GM13976 (cell line): ENCODE results near the gene ECI1.

Experiments
- DNase-seq: peaks from one replicate; pipeline ENCODE4 v3.0.0; 2012; ENCODE audit warnings: low spot score
- in situ Hi-C: fragments of 300-500 bp; cut with MboI; formaldehyde crosslinking; loops from one replicate; pipeline ENCODE4 v1.12.0; 2022; ENCODE audit warnings: low sequenced_read_pairs, mixed read lengths, inconsistent platforms; ENCODE audit not compliant: unreplicated experiment
- TF ChIP-seq, protein P1 (sequence below): IDR thresholded peaks from 2 replicates; pipeline ENCODE4 v1.5.1; 2012; ENCODE audit warnings: borderline replicate concordance, mild to moderate bottlenecking; ENCODE audit not compliant: insufficient read depth; ENCODE audit errors: extremely low read depth, missing control alignments, control extremely low read depth

Gene ECI1

DNA sequence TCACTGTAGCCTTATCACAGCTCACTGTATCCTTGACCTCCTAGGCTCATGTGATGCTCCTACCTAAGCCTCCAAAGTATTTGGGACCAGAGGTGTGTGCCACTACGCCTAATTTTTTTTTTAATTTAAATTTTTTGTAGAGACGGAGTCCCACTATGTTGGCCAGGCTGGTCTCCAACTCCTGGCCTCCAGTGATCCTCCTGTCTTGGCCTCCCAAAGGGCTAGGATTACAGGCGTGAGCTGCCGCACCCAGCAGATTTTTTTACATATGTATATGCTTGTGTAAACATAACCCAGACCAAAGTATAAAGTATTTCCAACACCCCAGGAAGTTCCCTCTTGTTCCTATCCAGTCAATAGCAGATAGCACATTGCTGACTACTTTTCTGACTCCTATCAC is 35.1 kb downstream of the ECI1 start:
- TF ChIP-seq, protein P1, sequence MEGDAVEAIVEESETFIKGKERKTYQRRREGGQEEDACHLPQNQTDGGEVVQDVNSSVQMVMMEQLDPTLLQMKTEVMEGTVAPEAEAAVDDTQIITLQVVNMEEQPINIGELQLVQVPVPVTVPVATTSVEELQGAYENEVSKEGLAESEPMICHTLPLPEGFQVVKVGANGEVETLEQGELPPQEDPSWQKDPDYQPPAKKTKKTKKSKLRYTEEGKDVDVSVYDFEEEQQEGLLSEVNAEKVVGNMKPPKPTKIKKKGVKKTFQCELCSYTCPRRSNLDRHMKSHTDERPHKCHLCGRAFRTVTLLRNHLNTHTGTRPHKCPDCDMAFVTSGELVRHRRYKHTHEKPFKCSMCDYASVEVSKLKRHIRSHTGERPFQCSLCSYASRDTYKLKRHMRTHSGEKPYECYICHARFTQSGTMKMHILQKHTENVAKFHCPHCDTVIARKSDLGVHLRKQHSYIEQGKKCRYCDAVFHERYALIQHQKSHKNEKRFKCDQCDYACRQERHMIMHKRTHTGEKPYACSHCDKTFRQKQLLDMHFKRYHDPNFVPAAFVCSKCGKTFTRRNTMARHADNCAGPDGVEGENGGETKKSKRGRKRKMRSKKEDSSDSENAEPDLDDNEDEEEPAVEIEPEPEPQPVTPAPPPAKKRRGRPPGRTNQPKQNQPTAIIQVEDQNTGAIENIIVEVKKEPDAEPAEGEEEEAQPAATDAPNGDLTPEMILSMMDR, result no peak
- in situ Hi-C loops, result no loop called here
- DNase-seq, result no peak

DNA sequence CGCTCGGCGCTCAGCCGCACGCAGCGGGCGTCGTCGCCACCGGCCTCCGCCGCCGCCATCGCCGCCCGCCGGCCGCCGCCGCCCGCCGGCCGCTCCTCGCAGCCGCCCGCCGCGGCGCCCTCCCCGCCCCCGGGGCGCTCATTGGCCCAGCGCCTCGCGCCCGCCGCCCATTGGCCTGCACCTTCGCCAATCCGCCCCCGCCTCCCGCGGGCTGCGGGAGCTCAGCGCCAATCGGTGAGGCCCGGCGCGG is 36.7 kb downstream of the ECI1 start, which contains the start of gene PGP:
PGP (minus strand) TSS at position 122 of the 250 bp plus-strand sequence; CDS start at position 59, 63 bp downstream.
- DNase-seq, result no peak
- in situ Hi-C loops, result no loop called here

DNA sequence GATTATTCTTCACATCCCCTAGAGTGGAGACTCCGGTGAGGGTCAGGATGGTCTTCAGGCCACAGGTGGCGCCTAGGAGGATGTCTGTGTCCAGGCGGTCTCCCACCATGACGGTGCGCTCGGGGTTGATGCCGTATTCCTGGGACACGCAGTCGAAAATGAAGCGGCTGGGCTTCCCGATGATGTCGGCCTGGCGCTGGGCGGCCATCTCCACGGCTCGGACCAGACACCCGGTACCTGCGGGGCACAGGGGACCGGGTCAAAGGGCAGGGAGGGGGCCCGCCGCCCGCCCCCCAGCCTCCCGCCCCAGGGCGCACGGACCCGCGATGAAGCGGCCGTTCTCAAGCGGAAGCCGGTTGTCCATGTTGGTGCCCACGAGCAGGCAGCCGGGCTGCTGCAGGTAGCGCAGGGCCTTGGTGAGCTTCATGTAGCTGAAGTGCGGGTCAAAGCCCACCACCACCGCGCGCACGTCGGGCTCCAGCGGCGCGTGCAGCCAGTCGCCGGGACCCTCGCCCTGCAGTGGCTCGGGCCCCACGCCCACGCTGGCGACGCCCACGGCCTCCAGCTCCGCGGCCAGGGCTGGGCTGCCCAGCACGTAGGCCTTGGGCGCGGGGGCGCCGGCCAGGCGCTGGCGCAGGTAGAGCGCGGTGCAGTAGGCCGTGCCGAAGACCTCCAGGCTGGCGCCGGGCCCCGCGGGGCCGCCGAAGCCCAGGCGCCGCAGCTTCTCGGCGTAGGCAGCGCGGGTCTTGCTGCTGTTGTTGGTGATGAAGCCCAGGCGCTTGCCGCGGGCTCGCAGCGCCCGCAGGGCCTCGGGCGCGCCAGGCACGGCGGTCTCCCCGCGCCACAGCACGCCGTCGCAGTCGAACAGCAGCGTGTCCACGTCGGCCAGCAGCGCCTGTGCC is 37.3 kb downstream of the ECI1 start:
- TF ChIP-seq, protein P1, result no peak
- DNase-seq, result no peak
- in situ Hi-C loops, result no loop called here

More for the DNA sequence above, 36.7 kb downstream of the ECI1 start, which contains the start of gene PGP:
- TF ChIP-seq, protein P1, result no peak

DNA sequence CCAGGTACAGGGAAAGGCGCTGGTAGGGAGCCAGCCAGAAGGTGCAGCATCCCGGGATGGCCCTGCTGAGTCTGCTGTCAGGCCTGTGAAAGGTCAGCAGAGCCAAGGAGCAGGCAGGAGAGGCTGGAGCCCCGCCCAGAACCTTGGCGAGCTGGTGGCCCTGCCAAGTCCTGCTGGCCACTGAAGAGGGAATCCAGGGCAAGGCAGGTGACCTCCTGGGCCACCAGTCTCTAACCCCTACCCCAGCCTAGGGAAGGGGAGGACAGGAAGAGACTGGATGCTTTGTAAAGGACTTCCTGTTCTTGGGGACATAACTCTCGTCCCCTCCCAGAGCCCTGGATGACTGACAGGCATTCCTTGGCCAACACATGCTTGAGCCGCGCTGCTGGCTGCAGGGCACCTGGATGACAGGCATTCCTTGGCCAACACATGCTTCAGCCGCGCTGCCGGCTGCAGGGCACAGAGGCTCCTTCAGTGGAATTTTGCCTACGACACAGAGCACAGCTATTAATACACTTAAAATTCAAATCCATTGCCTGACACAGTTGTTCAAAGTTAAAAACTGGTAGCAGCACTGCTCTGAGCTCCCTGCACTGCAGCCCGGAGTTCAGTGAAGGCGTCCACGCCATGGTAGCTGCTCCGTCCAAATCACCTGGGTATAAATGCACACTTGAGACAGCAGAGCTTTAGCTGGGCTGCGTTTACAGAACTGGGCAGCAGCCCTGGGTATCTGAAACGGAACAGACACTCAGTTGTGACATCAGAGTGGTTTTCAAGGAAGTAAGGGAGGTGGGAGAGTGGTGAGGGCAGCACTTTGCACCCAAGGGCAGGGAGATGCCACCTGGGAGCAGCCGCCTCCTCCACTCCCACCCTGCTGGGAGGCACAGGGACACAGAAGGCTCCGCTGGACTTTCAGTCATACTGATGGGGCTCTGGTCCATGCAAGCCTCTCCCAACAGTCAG is 38.7 kb downstream of the ECI1 start:
- no peak for DNase-seq
- TF ChIP-seq, protein P1, result no peak
- in situ Hi-C loops, result no loop called here

DNA sequence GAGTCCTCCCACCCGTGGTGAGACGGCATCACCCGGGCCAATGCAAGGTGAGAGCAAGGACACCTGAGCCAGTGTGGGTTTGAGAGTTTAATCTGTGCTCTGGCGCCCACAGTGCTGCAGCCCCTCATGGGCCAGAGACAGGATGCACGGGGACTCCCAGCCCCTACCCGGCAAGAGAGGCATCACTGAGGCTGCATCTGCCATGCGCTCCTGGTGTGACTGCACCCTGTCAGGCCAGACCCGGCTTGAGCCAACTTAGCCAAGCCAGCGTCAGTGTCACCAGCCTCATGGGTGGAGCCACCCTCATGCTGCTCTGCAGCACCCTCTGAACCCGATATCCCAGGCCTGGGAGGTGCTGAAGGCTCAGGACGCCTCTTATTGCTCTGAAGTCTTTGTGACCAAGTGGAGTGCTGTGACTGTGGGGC is 39.5 kb downstream of the ECI1 start:
- DNase-seq, result no peak
- in situ Hi-C loops, result no loop called here
- TF ChIP-seq, protein P1, result no peak
